GM03348 (cell line): ENCODE measurements around the gene TMEM52B.
"Not testable (repeated sequence)": the region's sequence is repeated elsewhere in the genome, so short reads cannot be mapped to it uniquely, and the experiment has no call there.

Experiments used
- DNase-seq: peaks from one replicate; pipeline ENCODE4 v3.0.0; 2012; ENCODE audit warnings: low spot score

The TMEM52B gene

GRCh38 chr12:10171973-10172728 lies 6.7 kb upstream of the TMEM52B start, which contains the start of gene OLR1:
TSS of gene OLR1 (minus strand) at chr12:10172132. CDS start at chr12:10172077, 55 bp downstream.
- no peak for DNase-seq

- no peak for DNase-seq
These were observed 3.7 kb upstream of the TMEM52B start for GRCh38 chr12:10174986-10175614.

- DNase-seq, result no peak
These were observed 2.8 kb upstream of the TMEM52B start for GRCh38 chr12:10175846-10176636.

GRCh38 chr12:10179776-10180181 lies 947 bp downstream of the TMEM52B start:
- DNase-seq, result no peak

GRCh38 chr12:10182354-10183049 lies 3.7 kb downstream of the TMEM52B start:
- DNase-seq, result peak; percentile 66

GRCh38 chr12:10184261-10184843 lies 5.5 kb downstream of the TMEM52B start:
- peak; percentile 64 for DNase-seq

GRCh38 chr12:10186299-10186698 lies 7.5 kb downstream of the TMEM52B start:
- no peak for DNase-seq

GRCh38 chr12:10186958-10187357 lies 8.1 kb downstream of the TMEM52B start:
- DNase-seq, result not testable (repeated sequence)

- DNase-seq, result peak; percentile 48
These were observed 10.8 kb downstream of the TMEM52B start for GRCh38 chr12:10189653-10190052.

GRCh38 chr12:10190558-10191388 lies 11.9 kb downstream of the TMEM52B start:
- DNase-seq, result peak; percentile 79

- peak; percentile 70 for DNase-seq
These were observed 13.0 kb downstream of the TMEM52B start for GRCh38 chr12:10191865-10192264.

- DNase-seq, result no peak
These were observed 15.4 kb downstream of the TMEM52B start for GRCh38 chr12:10194160-10194670.

- no peak for DNase-seq
These were observed 17.4 kb downstream of the TMEM52B start for GRCh38 chr12:10196210-10196609.

GRCh38 chr12:10197879-10198278 lies 19.0 kb downstream of the TMEM52B start:
- DNase-seq, result no peak

- not testable (repeated sequence) for DNase-seq
These were observed 25.7 kb downstream of the TMEM52B start for GRCh38 chr12:10204495-10204894.

GRCh38 chr12:10205220-10205807 lies 26.5 kb downstream of the TMEM52B start:
- peak; percentile 36 for DNase-seq

GRCh38 chr12:10207136-10207535 lies 28.3 kb downstream of the TMEM52B start:
- no peak for DNase-seq

- DNase-seq, result no peak
These were observed 31.4 kb downstream of the TMEM52B start for GRCh38 chr12:10210225-10210624.

GRCh38 chr12:10211101-10211939 lies 32.5 kb downstream of the TMEM52B start:
- DNase-seq, result no peak
